Fibroblast of the conjunctiva (primary cell): Measurements from ENCODE around the gene RTKN.

Source experiments
- DNase-seq: peaks from one replicate; pipeline ENCODE4 v3.0.0-alpha.2; 2010; ENCODE audit warnings: low read depth

Gene RTKN

GRCh38 chr2:74416778-74417177 is 25.0 kb downstream of the RTKN start:
- DNase-seq, result no peak

- DNase-seq, result no peak
Observed at GRCh38 chr2:74415762-74416395, 25.9 kb downstream of the RTKN start.

GRCh38 chr2:74414881-74415761 is 26.6 kb downstream of the RTKN start:
- DNase-seq, result no peak

- no peak for DNase-seq
Observed at GRCh38 chr2:74414441-74414840, 27.3 kb downstream of the RTKN start.

GRCh38 chr2:74413001-74413698 is 28.6 kb downstream of the RTKN start:
- no peak for DNase-seq

- no peak for DNase-seq
Observed at GRCh38 chr2:74407682-74408081, 34.1 kb downstream of the RTKN start.

GRCh38 chr2:74406035-74406434 is 35.7 kb downstream of the RTKN start:
- DNase-seq, result no peak

GRCh38 chr2:74401891-74402290 is 39.8 kb downstream of the RTKN start:
- DNase-seq, result no peak

GRCh38 chr2:74399785-74400184 is 42.0 kb downstream of the RTKN start:
- DNase-seq, result no peak

- no peak for DNase-seq
Observed at GRCh38 chr2:74396149-74396548, 45.6 kb downstream of the RTKN start.

- DNase-seq, result no peak
Observed at GRCh38 chr2:74393525-74393924, 48.2 kb downstream of the RTKN start.

- no peak for DNase-seq
Observed at GRCh38 chr2:74392449-74392743, 49.3 kb downstream of the RTKN start.

- peak; percentile 83 for DNase-seq
Observed at GRCh38 chr2:74391580-74392448, 49.9 kb downstream of the RTKN start.

GRCh38 chr2:74391209-74391579 is 50.5 kb downstream of the RTKN start:
- DNase-seq, result no peak

- no peak for DNase-seq
Observed at GRCh38 chr2:74390606-74391005, 51.1 kb downstream of the RTKN start.

GRCh38 chr2:74387346-74387745 is 54.4 kb downstream of the RTKN start:
- DNase-seq, result no peak

- no peak for DNase-seq
Observed at GRCh38 chr2:74385396-74385795, 56.3 kb downstream of the RTKN start.

GRCh38 chr2:74384051-74384450 is 57.7 kb downstream of the RTKN start:
- DNase-seq, result no peak

- peak; percentile 57 for DNase-seq
Observed at GRCh38 chr2:74383254-74383653, 58.5 kb downstream of the RTKN start.

GRCh38 chr2:74381751-74382150 is 60.0 kb downstream of the RTKN start:
- DNase-seq, result no peak

GRCh38 chr2:74379851-74380789 is 61.6 kb downstream of the RTKN start, which contains the start of gene DCTN1:
DCTN1 (minus strand) TSS chr2:74380311; CDS start chr2:74380037, 274 bp downstream.
- peak; percentile 44 for DNase-seq
